ENCODE results near the gene NUDT2.

Gene NUDT2

DNA sequence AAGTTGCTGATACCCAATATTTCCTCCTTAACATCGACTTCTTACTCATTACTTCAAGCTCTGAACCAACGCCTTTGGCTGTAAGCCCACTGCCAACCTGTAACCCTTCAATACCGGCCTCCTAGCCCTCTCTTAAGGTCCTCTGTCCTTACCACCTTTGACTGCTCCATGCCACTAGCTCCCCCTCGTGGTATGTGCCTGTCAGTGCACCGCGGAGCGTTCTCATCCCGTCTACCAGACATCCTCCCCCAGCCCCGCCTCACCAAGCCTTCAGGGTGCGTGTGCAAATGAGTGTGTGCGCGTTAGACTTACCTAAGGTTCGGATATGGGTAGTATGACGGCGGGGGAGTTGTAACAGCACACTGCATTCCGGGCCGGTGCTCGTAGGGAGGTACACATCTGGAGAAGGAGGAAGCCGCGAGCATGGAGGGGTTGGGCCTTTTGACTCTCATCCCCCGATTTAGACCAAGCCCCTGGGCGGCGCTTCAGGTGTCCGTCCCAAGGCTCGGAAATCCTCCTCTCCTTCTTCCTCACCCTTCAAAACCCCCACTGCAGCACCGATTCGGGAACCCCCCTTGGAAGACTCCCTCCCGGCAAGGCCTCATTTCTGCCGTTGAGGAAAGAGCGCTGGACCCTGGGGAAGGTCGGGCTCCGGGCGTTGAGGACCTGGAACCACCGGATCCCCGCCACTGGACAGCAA is 50.1 kb downstream of the NUDT2 start:
- no peaks in the 10 kb centered on the region for H3K36me3 ChIP-seq (ENCODE audit: insufficient read depth, low read length)
- no peak overlapping the region for H3K27ac ChIP-seq (ENCODE audit: low read depth, low read length)
- H3K27me3 ChIP-seq (ENCODE audit: insufficient read depth, low read length) = peaks cover 74% of the 10 kb centered on the region
- H3K9ac ChIP-seq (ENCODE audit: low read depth, low read length) = no peak overlapping the region
- H3K9me3 ChIP-seq (ENCODE audit: insufficient read depth, low read depth, low read length) = no peaks in the 10 kb centered on the region
- H3K4me3 ChIP-seq (ENCODE audit: low read length) = peak overlapping the region; percentile 64
- peaks cover 10% of the 10 kb centered on the region; the same call in 1 of the 2 replicates for H3K4me1 ChIP-seq (ENCODE audit: insufficient read depth, low read length)
- 2% methylated on average over 35 of the region's 35 CpGs for WGBS

DNA sequence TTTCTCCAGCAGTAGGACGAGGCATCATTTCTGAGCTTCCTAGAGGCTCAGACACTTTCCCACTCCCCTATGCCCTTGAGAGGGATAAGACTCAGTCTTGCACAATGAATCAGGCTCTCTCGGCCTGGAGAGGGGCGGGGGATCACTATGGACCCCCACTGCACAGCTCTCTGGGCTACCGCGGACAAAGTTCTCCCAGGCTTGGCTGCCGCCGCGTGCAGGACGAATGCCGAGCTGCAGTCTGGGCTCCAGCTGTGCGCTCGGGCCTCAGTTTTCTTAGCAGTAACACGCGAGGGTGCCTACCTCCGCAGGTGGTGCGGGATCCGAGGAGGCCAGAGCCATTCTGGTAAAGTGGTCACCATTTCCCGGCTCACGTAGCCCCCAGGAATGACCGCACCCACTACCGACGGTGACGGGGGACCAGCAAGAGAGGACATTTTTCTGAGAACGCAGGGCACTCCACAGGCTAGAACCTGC is 50.7 kb downstream of the NUDT2 start:
- Histone ChIP-seq H3K27me3 (ENCODE audit: insufficient read depth, low read length) (peaks cover 78% of the 10 kb centered on the region), H3K9ac (ENCODE audit: low read depth, low read length) (no peak overlapping the region), H3K9me3 (ENCODE audit: insufficient read depth, low read depth, low read length) (no peaks in the 10 kb centered on the region), H3K36me3 (ENCODE audit: insufficient read depth, low read length) (no peaks in the 10 kb centered on the region), H3K27ac (ENCODE audit: low read depth, low read length) (no peak overlapping the region), H3K4me1 (ENCODE audit: insufficient read depth, low read length) (peaks cover 6% of the 10 kb centered on the region; the same call in 1 of the 2 replicates), H3K4me3 (ENCODE audit: low read length) (peak overlapping the region; percentile 64)
- WGBS = 3% methylated on average over 24 of the region's 24 CpGs

GRCh38 chr9:34380511-34381315 is 51.3 kb downstream of the NUDT2 start:
- H3K4me3 ChIP-seq (ENCODE audit: low read length) = peak overlapping the region; percentile 64
- peaks cover 71% of the 10 kb centered on the region for H3K27me3 ChIP-seq (ENCODE audit: insufficient read depth, low read length)
- H3K4me1 ChIP-seq (ENCODE audit: insufficient read depth, low read length) = peaks cover 6% of the 10 kb centered on the region; the same call in 1 of the 2 replicates
- no peaks in the 10 kb centered on the region for H3K9me3 ChIP-seq (ENCODE audit: insufficient read depth, low read depth, low read length)
- WGBS = 2% methylated on average over 59 of the region's 59 CpGs
- H3K36me3 ChIP-seq (ENCODE audit: insufficient read depth, low read length) = no peaks in the 10 kb centered on the region
- H3K9ac ChIP-seq (ENCODE audit: low read depth, low read length) = no peak overlapping the region
- no peak overlapping the region for H3K27ac ChIP-seq (ENCODE audit: low read depth, low read length)

GRCh38 chr9:34381323-34381722 is 52.0 kb downstream of the NUDT2 start:
- H3K9me3 ChIP-seq (ENCODE audit: insufficient read depth, low read depth, low read length) = no peaks in the 10 kb centered on the region
- 18% methylated on average over 17 of the region's 17 CpGs for WGBS
- H3K4me1 ChIP-seq (ENCODE audit: insufficient read depth, low read length) = peaks cover 6% of the 10 kb centered on the region; the same call in 1 of the 2 replicates
- peaks cover 65% of the 10 kb centered on the region for H3K27me3 ChIP-seq (ENCODE audit: insufficient read depth, low read length)
- H3K9ac ChIP-seq (ENCODE audit: low read depth, low read length) = no peak overlapping the region
- no peaks in the 10 kb centered on the region for H3K36me3 ChIP-seq (ENCODE audit: insufficient read depth, low read length)
- peak overlapping the region; percentile 64 for H3K4me3 ChIP-seq (ENCODE audit: low read length)
- H3K27ac ChIP-seq (ENCODE audit: low read depth, low read length) = no peak overlapping the region

- Histone ChIP-seq H3K9ac (ENCODE audit: low read depth, low read length) (no peak overlapping the region), H3K4me1 (ENCODE audit: insufficient read depth, low read length) (peaks cover 6% of the 10 kb centered on the region; the same call in 1 of the 2 replicates), H3K27ac (ENCODE audit: low read depth, low read length) (no peak overlapping the region), H3K9me3 (ENCODE audit: insufficient read depth, low read depth, low read length) (no peaks in the 10 kb centered on the region), H3K36me3 (ENCODE audit: insufficient read depth, low read length) (no peaks in the 10 kb centered on the region), H3K27me3 (ENCODE audit: insufficient read depth, low read length) (peaks cover 63% of the 10 kb centered on the region), H3K4me3 (ENCODE audit: low read length) (no peak overlapping the region)
- 84% methylated on average over 5 of the region's 5 CpGs for WGBS
Observed at GRCh38 chr9:34382054-34382453, 52.7 kb downstream of the NUDT2 start.

GRCh38 chr9:34382879-34383278 is 53.5 kb downstream of the NUDT2 start:
- Histone ChIP-seq H3K27me3 (ENCODE audit: insufficient read depth, low read length) (peaks cover 60% of the 10 kb centered on the region), H3K9ac (ENCODE audit: low read depth, low read length) (no peak overlapping the region), H3K36me3 (ENCODE audit: insufficient read depth, low read length) (no peaks in the 10 kb centered on the region), H3K9me3 (ENCODE audit: insufficient read depth, low read depth, low read length) (no peaks in the 10 kb centered on the region), H3K27ac (ENCODE audit: low read depth, low read length) (no peak overlapping the region), H3K4me3 (ENCODE audit: low read length) (no peak overlapping the region), H3K4me1 (ENCODE audit: insufficient read depth, low read length) (peaks cover 6% of the 10 kb centered on the region; the same call in 1 of the 2 replicates)
- WGBS = 79% methylated on average over 3 of the region's 3 CpGs

DNA sequence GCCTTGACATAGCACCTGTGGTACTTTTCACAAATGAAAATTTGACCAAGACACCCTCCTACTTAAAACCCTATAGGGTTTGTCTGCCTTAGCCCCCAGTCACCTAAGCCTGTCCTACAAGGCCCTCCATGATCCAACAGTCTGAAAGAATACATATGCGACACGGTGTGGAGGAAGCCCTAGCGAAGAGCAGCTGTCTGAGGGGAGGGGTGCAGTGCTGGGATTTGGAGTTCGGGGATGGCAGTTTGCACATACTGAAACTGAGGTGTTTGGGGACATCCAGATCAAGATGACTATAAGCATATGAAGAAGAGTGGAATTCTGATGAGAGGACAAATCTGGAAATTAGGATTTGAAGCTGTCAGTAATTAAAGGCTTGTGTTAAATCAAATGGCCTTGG is 54.5 kb downstream of the NUDT2 start:
- Histone ChIP-seq H3K4me3 (ENCODE audit: low read length) (no peak overlapping the region), H3K4me1 (ENCODE audit: insufficient read depth, low read length) (peaks cover 6% of the 10 kb centered on the region; the same call in 1 of the 2 replicates), H3K27ac (ENCODE audit: low read depth, low read length) (no peak overlapping the region), H3K9ac (ENCODE audit: low read depth, low read length) (no peak overlapping the region), H3K36me3 (ENCODE audit: insufficient read depth, low read length) (no peaks in the 10 kb centered on the region), H3K27me3 (ENCODE audit: insufficient read depth, low read length) (peaks cover 51% of the 10 kb centered on the region), H3K9me3 (ENCODE audit: insufficient read depth, low read depth, low read length) (no peaks in the 10 kb centered on the region)
- WGBS = 79% methylated on average over 4 of the region's 4 CpGs

- 88% methylated on average over 7 of the region's 7 CpGs for WGBS
- Histone ChIP-seq H3K27ac (ENCODE audit: low read depth, low read length) (no peak overlapping the region), H3K9me3 (ENCODE audit: insufficient read depth, low read depth, low read length) (no peaks in the 10 kb centered on the region), H3K27me3 (ENCODE audit: insufficient read depth, low read length) (peaks cover 49% of the 10 kb centered on the region), H3K36me3 (ENCODE audit: insufficient read depth, low read length) (no peaks in the 10 kb centered on the region), H3K9ac (ENCODE audit: low read depth, low read length) (no peak overlapping the region), H3K4me1 (ENCODE audit: insufficient read depth, low read length) (peaks cover 6% of the 10 kb centered on the region; the same call in 1 of the 2 replicates), H3K4me3 (ENCODE audit: low read length) (no peak overlapping the region)
Observed at GRCh38 chr9:34384368-34385165, 55.2 kb downstream of the NUDT2 start.

GRCh38 chr9:34385561-34386230 is 56.3 kb downstream of the NUDT2 start:
- Histone ChIP-seq H3K36me3 (ENCODE audit: insufficient read depth, low read length) (no peaks in the 10 kb centered on the region), H3K27me3 (ENCODE audit: insufficient read depth, low read length) (peaks cover 38% of the 10 kb centered on the region), H3K27ac (ENCODE audit: low read depth, low read length) (no peak overlapping the region), H3K4me1 (ENCODE audit: insufficient read depth, low read length) (no peaks in the 10 kb centered on the region), H3K9ac (ENCODE audit: low read depth, low read length) (no peak overlapping the region), H3K4me3 (ENCODE audit: low read length) (no peak overlapping the region), H3K9me3 (ENCODE audit: insufficient read depth, low read depth, low read length) (no peaks in the 10 kb centered on the region)
- WGBS = 95% methylated on average over 6 of the region's 6 CpGs

DNA sequence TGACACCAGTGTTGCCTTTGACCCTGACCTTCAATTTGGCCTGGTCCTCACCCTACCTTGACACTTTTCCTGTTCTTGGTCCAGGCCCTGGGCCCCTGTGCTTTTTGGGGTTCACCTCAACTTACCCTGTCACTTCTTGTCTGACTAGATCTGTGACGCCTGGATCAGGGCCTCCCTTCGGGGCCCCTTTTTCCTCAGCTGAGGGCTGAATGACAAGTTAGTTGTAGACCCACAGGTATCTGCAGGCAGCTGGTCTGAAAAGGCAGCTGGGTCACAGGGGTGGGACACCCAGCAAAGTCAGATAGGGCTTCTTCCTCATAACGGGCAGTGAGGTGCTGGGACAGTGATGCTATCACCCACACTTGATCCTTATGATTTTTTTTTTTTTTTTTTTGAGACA is 57.3 kb downstream of the NUDT2 start:
- Histone ChIP-seq H3K9me3 (ENCODE audit: insufficient read depth, low read depth, low read length) (no peaks in the 10 kb centered on the region), H3K27me3 (ENCODE audit: insufficient read depth, low read length) (peaks cover 33% of the 10 kb centered on the region), H3K9ac (ENCODE audit: low read depth, low read length) (no peak overlapping the region), H3K27ac (ENCODE audit: low read depth, low read length) (no peak overlapping the region), H3K4me1 (ENCODE audit: insufficient read depth, low read length) (no peaks in the 10 kb centered on the region), H3K36me3 (ENCODE audit: insufficient read depth, low read length) (no peaks in the 10 kb centered on the region), H3K4me3 (ENCODE audit: low read length) (no peak overlapping the region)
- WGBS = 91% methylated on average over 3 of the region's 3 CpGs

Data from HUES64 (cell line).